HG03432 (cell line): ENCODE results near the gene SLC25A13.

Experiments used
- ATAC-seq: cut with Tn5 transposase; IDR thresholded peaks from one replicate; pipeline ENCODE4 v1.9.1; 2021; ENCODE audit warnings: mild to moderate bottlenecking, moderate library complexity; ENCODE audit not compliant: unreplicated experiment

The SLC25A13 gene

GRCh38 chr7:96244244-96244991, 77.5 kb downstream of the SLC25A13 start:
- no peak for ATAC-seq

- no peak for ATAC-seq
Observed at GRCh38 chr7:96243241-96243640, 78.7 kb downstream of the SLC25A13 start.

GRCh38 chr7:96241855-96242254, 80.0 kb downstream of the SLC25A13 start:
- no peak for ATAC-seq

GRCh38 chr7:96238976-96239766, 82.7 kb downstream of the SLC25A13 start:
- no peak for ATAC-seq

- no peak for ATAC-seq
Observed at GRCh38 chr7:96238474-96238873, 83.4 kb downstream of the SLC25A13 start.

- no peak for ATAC-seq
Observed at GRCh38 chr7:96237040-96237439, 84.9 kb downstream of the SLC25A13 start.

GRCh38 chr7:96236198-96237039, 85.5 kb downstream of the SLC25A13 start:
- no peak for ATAC-seq

- ATAC-seq = no peak
Observed at GRCh38 chr7:96235281-96235680, 86.6 kb downstream of the SLC25A13 start.

GRCh38 chr7:96233528-96234154, 88.3 kb downstream of the SLC25A13 start:
- no peak for ATAC-seq

GRCh38 chr7:96233084-96233483, 88.8 kb downstream of the SLC25A13 start:
- ATAC-seq = no peak

- no peak for ATAC-seq
Observed at GRCh38 chr7:96228760-96229159, 93.1 kb downstream of the SLC25A13 start.

GRCh38 chr7:96225251-96225650, 96.6 kb downstream of the SLC25A13 start:
- no peak for ATAC-seq

- no peak for ATAC-seq
Observed at GRCh38 chr7:96224685-96225084, 97.2 kb downstream of the SLC25A13 start.

- ATAC-seq = no peak
Observed at GRCh38 chr7:96224073-96224472, 97.8 kb downstream of the SLC25A13 start.

- ATAC-seq = no peak
Observed at GRCh38 chr7:96221888-96222287, 100.0 kb downstream of the SLC25A13 start.

GRCh38 chr7:96219378-96220130, 102.3 kb downstream of the SLC25A13 start:
- no peak for ATAC-seq

- no peak for ATAC-seq
Observed at GRCh38 chr7:96218664-96219243, 103.1 kb downstream of the SLC25A13 start.

GRCh38 chr7:96217147-96217546, 104.8 kb downstream of the SLC25A13 start:
- no peak for ATAC-seq

- no peak for ATAC-seq
Observed at GRCh38 chr7:96216373-96216772, 105.5 kb downstream of the SLC25A13 start.

GRCh38 chr7:96212474-96212873, 109.4 kb downstream of the SLC25A13 start:
- ATAC-seq = no peak
